ENCODE results near the gene ITGB8.
"Not testable (repeated sequence)": the region's sequence is repeated elsewhere in the genome, so short reads cannot be mapped to it uniquely, and the experiment has no call there.

ITGB8 gene

GRCh38 chr7:20299647-20300312 lies 30.9 kb upstream of the ITGB8 start:
- H3K4me3 ChIP-seq (ENCODE audit: low read depth, low read length) = no peak overlapping the region
- TF ChIP-seq CTCF (IDR thresholded peaks at IDR 0.05; ENCODE audit: control insufficient read depth, extremely low read depth, insufficient read depth) = no peak
- DNase-seq (ENCODE audit: low read depth) = no peak

DNA sequence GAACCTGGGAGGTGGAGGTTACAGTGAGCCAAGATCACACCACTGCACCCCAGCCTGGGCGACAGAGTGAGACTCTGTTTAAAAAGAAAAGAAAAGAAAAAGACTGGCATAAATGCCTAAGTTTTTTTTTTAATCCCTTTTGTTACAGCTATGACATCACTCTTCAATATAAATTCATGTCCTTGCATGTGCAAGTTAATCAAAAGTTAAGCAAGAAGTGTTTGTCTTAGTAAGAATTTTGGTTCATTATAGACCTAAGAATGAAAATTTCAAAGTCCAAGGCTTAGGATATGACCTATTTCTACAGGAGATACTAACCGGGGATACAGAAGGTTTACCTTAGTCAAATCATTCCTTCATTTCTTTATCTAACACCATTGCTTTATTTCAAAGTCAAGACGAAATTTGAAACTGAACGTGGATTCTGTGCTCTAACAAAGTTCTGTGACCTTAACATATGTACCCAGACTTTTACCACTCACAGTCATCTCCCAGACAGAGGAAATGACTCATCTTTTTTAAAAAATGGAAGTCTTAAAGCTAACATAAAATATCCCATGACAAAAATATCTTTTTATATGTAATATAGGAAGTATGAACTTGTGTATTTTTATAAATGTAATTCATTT lies 29.3 kb upstream of the ITGB8 start:
- H3K4me3 ChIP-seq (ENCODE audit: low read depth, low read length) = no peak overlapping the region
- TF ChIP-seq CTCF (IDR thresholded peaks at IDR 0.05; ENCODE audit: control insufficient read depth, extremely low read depth, insufficient read depth) = no peak
- no peak for DNase-seq (ENCODE audit: low read depth)

GRCh38 chr7:20302300-20302699 lies 28.4 kb upstream of the ITGB8 start:
- H3K4me3 ChIP-seq (ENCODE audit: low read depth, low read length); DNase-seq (ENCODE audit: low read depth): not testable (repeated sequence)

GRCh38 chr7:20302891-20303290 lies 27.8 kb upstream of the ITGB8 start:
- TF ChIP-seq CTCF (IDR thresholded peaks at IDR 0.05; ENCODE audit: control insufficient read depth, extremely low read depth, insufficient read depth) = no peak
- no peak overlapping the region for H3K4me3 ChIP-seq (ENCODE audit: low read depth, low read length)
- DNase-seq (ENCODE audit: low read depth) = no peak

- TF ChIP-seq CTCF (IDR thresholded peaks at IDR 0.05; ENCODE audit: control insufficient read depth, extremely low read depth, insufficient read depth) = no peak
- peak; percentile 54 for DNase-seq (ENCODE audit: low read depth)
- H3K4me3 ChIP-seq (ENCODE audit: low read depth, low read length) = no peak overlapping the region
Observed at GRCh38 chr7:20304366-20304765, 26.3 kb upstream of the ITGB8 start.

GRCh38 chr7:20305726-20306125 lies 25.0 kb upstream of the ITGB8 start:
- no peak for TF ChIP-seq CTCF (IDR thresholded peaks at IDR 0.05; ENCODE audit: control insufficient read depth, extremely low read depth, insufficient read depth)
- no peak overlapping the region for H3K4me3 ChIP-seq (ENCODE audit: low read depth, low read length)
- DNase-seq (ENCODE audit: low read depth) = no peak

- no peak for TF ChIP-seq CTCF (IDR thresholded peaks at IDR 0.05; ENCODE audit: control insufficient read depth, extremely low read depth, insufficient read depth)
- no peak overlapping the region for H3K4me3 ChIP-seq (ENCODE audit: low read depth, low read length)
- no peak for DNase-seq (ENCODE audit: low read depth)
Observed at GRCh38 chr7:20306180-20306946, 24.3 kb upstream of the ITGB8 start.
